Renal pelvis (tissue), 12 donors: Measurements from ENCODE around the gene NDUFV3. TPM values are rescaled to one million over a fixed set of nuclear protein-coding genes. Genes with fewer than 3 reads are reported as not detected.
"Not testable (repeated sequence)": the region's sequence is repeated elsewhere in the genome, so short reads cannot be mapped to it uniquely, and the experiment has no call there.

Experiments
- DNase-seq: peaks from one replicate; pipeline ENCODE4 v3.0.0-alpha.2; 2013
- long read RNA-seq, 16 experiments: transcript quantifications; one replicate each; lab custom pipeline, GENCODE V29; 2026
- polyA plus RNA-seq, 3 donors: library from polyadenylated mRNA; unstranded; fragments of 120-200 nt; gene quantifications; one replicate each; pipeline ENCODE4 v1.2.1, GENCODE V29; 2013; ENCODE audit not compliant: insufficient read length in 3 of 3

The NDUFV3 gene
- 10 to 100 TPM; 32.5 to 52.6 (median 51.1) TPM for polyA plus RNA-seq
- long read RNA-seq, donor 1, full-length matches to known transcripts: 21 of 30 reads
- long read RNA-seq, donor 1, partial matches to known transcripts: 9 of 30 reads
- long read RNA-seq, donor 1, other reads (novel, unspliced or antisense): 0 of 30 reads
- long read RNA-seq, donor 2, full-length matches to known transcripts: 13 of 13 reads
- long read RNA-seq, donor 2, partial matches to known transcripts: 0 of 13 reads
- long read RNA-seq, donor 2, other reads (novel, unspliced or antisense): 0 of 13 reads
- long read RNA-seq, donor 3, full-length matches to known transcripts: 29 of 34 reads
- long read RNA-seq, donor 3, partial matches to known transcripts: 0 of 34 reads
- long read RNA-seq, donor 3, other reads (novel, unspliced or antisense): 5 of 34 reads
- long read RNA-seq, donor 4, full-length matches to known transcripts: 36 of 41 reads
- long read RNA-seq, donor 4, partial matches to known transcripts: 0 of 41 reads
- long read RNA-seq, donor 4, other reads (novel, unspliced or antisense): 5 of 41 reads
- long read RNA-seq, donor 5, full-length matches to known transcripts: 20 of 20 reads
- long read RNA-seq, donor 5, partial matches to known transcripts: 0 of 20 reads
- long read RNA-seq, donor 5, other reads (novel, unspliced or antisense): 0 of 20 reads
- long read RNA-seq, donor 6, full-length matches to known transcripts: 18 of 56 reads
- long read RNA-seq, donor 6, partial matches to known transcripts: 33 of 56 reads
- long read RNA-seq, donor 6, other reads (novel, unspliced or antisense): 5 of 56 reads
- long read RNA-seq, donor 7, full-length matches to known transcripts: 34 of 48 reads
- long read RNA-seq, donor 7, partial matches to known transcripts: 14 of 48 reads
- long read RNA-seq, donor 7, other reads (novel, unspliced or antisense): 0 of 48 reads
- long read RNA-seq, donor 8, full-length matches to known transcripts: 5 of 5 reads
- long read RNA-seq, donor 8, partial matches to known transcripts: 0 of 5 reads
- long read RNA-seq, donor 8, other reads (novel, unspliced or antisense): 0 of 5 reads
- long read RNA-seq, donor 9, full-length matches to known transcripts: 32 of 39 reads
- long read RNA-seq, donor 9, partial matches to known transcripts: 7 of 39 reads
- long read RNA-seq, donor 9, other reads (novel, unspliced or antisense): 0 of 39 reads
- long read RNA-seq, donor 10, full-length matches to known transcripts: 16 of 22 reads
- long read RNA-seq, donor 10, partial matches to known transcripts: 6 of 22 reads
- long read RNA-seq, donor 10, other reads (novel, unspliced or antisense): 0 of 22 reads
- long read RNA-seq, donor 11, full-length matches to known transcripts: 18 of 23 reads
- long read RNA-seq, donor 11, partial matches to known transcripts: 5 of 23 reads
- long read RNA-seq, donor 11, other reads (novel, unspliced or antisense): 0 of 23 reads
- long read RNA-seq, donor 12, full-length matches to known transcripts: 33 of 39 reads
- long read RNA-seq, donor 12, partial matches to known transcripts: 6 of 39 reads
- long read RNA-seq, donor 12, other reads (novel, unspliced or antisense): 0 of 39 reads
- long read RNA-seq, donor 13, full-length matches to known transcripts: 14 of 27 reads
- long read RNA-seq, donor 13, partial matches to known transcripts: 13 of 27 reads
- long read RNA-seq, donor 13, other reads (novel, unspliced or antisense): 0 of 27 reads
- long read RNA-seq, donor 14, full-length matches to known transcripts: 46 of 85 reads
- long read RNA-seq, donor 14, partial matches to known transcripts: 29 of 85 reads
- long read RNA-seq, donor 14, other reads (novel, unspliced or antisense): 10 of 85 reads
- long read RNA-seq, donor 15, full-length matches to known transcripts: 35 of 55 reads
- long read RNA-seq, donor 15, partial matches to known transcripts: 12 of 55 reads
- long read RNA-seq, donor 15, other reads (novel, unspliced or antisense): 8 of 55 reads
- long read RNA-seq, donor 16, full-length matches to known transcripts: 30 of 30 reads
- long read RNA-seq, donor 16, partial matches to known transcripts: 0 of 30 reads
- long read RNA-seq, donor 16, other reads (novel, unspliced or antisense): 0 of 30 reads

GRCh38 chr21:42892931-42893755 is at the start of gene NDUFV3:
Gene NDUFV3 (plus strand): TSS chr21:42893309. CDS start chr21:42893334, 25 bp downstream.
- DNase-seq: peak; percentile 98

- no peak for DNase-seq
Observed at GRCh38 chr21:42844411-42845113, 48.5 kb upstream of the NDUFV3 start.

- no peak for DNase-seq
Observed at GRCh38 chr21:42845296-42845965, 47.7 kb upstream of the NDUFV3 start.

GRCh38 chr21:42846221-42846620 is 46.9 kb upstream of the NDUFV3 start:
- DNase-seq: no peak

GRCh38 chr21:42847051-42847707 is 45.9 kb upstream of the NDUFV3 start:
- DNase-seq: no peak

GRCh38 chr21:42847726-42848125 is 45.4 kb upstream of the NDUFV3 start:
- no peak for DNase-seq

- not testable (repeated sequence) for DNase-seq
Observed at GRCh38 chr21:42848144-42848931, 44.8 kb upstream of the NDUFV3 start.

- DNase-seq: no peak
Observed at GRCh38 chr21:42848932-42849758, 44.0 kb upstream of the NDUFV3 start.

- no peak for DNase-seq
Observed at GRCh38 chr21:42849759-42850412, 43.2 kb upstream of the NDUFV3 start.

GRCh38 chr21:42850463-42850862 is 42.6 kb upstream of the NDUFV3 start:
- no peak for DNase-seq

GRCh38 chr21:42850866-42851391 is 42.2 kb upstream of the NDUFV3 start:
- no peak for DNase-seq

- no peak for DNase-seq
Observed at GRCh38 chr21:42851812-42852665, 41.1 kb upstream of the NDUFV3 start.

GRCh38 chr21:42852925-42853570 is 40.1 kb upstream of the NDUFV3 start:
- no peak for DNase-seq
